Hematopoietic multipotent progenitor cell treated with erythropoietin and hydrocortisone succinate and interleukin-3 and kit ligand, for 8 days (in vitro differentiated cells): ENCODE measurements around the gene SLC10A4.

Source experiments
- DNase-seq: peaks from one replicate; pipeline ENCODE4 v3.0.0-alpha.2; 2015

The SLC10A4 gene

GRCh38 chr4:48490012-48490679, 7.0 kb downstream of the SLC10A4 start, which contains the start of gene ZAR1:
TSS of gene ZAR1 (plus strand) at chr4:48490252. CDS start at chr4:48490292, 40 bp downstream.
- no peak for DNase-seq

- DNase-seq = peak; percentile 46
Observed at GRCh38 chr4:48490680-48491513, 7.8 kb downstream of the SLC10A4 start.

- DNase-seq = no peak
Observed at GRCh38 chr4:48491514-48492176, 8.5 kb downstream of the SLC10A4 start.

- no peak for DNase-seq
Observed at GRCh38 chr4:48493452-48494100, 10.4 kb downstream of the SLC10A4 start.

- peak; percentile 87 for DNase-seq
Observed at GRCh38 chr4:48495941-48496340, 12.8 kb downstream of the SLC10A4 start.

GRCh38 chr4:48498895-48499294, 15.8 kb downstream of the SLC10A4 start:
- no peak for DNase-seq

GRCh38 chr4:48499551-48500066, 16.5 kb downstream of the SLC10A4 start:
- DNase-seq = no peak

- DNase-seq = no peak
Observed at GRCh38 chr4:48503233-48504025, 20.3 kb downstream of the SLC10A4 start.

- no peak for DNase-seq
Observed at GRCh38 chr4:48504026-48504330, 20.8 kb downstream of the SLC10A4 start.

GRCh38 chr4:48504352-48504751, 21.2 kb downstream of the SLC10A4 start:
- DNase-seq = peak; percentile 35

GRCh38 chr4:48506716-48507115, 23.6 kb downstream of the SLC10A4 start:
- DNase-seq = no peak

GRCh38 chr4:48509543-48509942, 26.4 kb downstream of the SLC10A4 start:
- no peak for DNase-seq

GRCh38 chr4:48518143-48518542, 35.0 kb downstream of the SLC10A4 start:
- DNase-seq = no peak

GRCh38 chr4:48526406-48526805, 43.3 kb downstream of the SLC10A4 start:
- DNase-seq = peak; percentile 52

GRCh38 chr4:48538358-48538757, 55.2 kb downstream of the SLC10A4 start:
- no peak for DNase-seq
